Liver (tissue), 3 donors: ENCODE results near the gene SHLD1.
A peak's percentile ranks its signal among the peaks of the same experiment; 100 is the strongest.

ENCODE experiments used
- CTCF ChIP-seq: fragments of 150-350 bp; IDR thresholded peaks from 2 replicates; pipeline ENCODE4 v1.5.1; 2017; ENCODE audit warnings: improper control_type of control experiment, low read depth, low read length; ENCODE audit not compliant: missing input control
- JUND ChIP-seq, 2 donors: IDR thresholded peaks; 2 replicates each; pipeline ENCODE4 v1.6.1; 2016; ENCODE audit warnings: antibody characterized with exemption in 2 of 2
- MAX ChIP-seq: IDR thresholded peaks from 2 replicates; pipeline ENCODE4 v1.6.1; 2016; ENCODE audit warnings: antibody characterized with exemption
- RAD21 ChIP-seq, 2 donors: IDR thresholded peaks; 2 replicates each; pipeline ENCODE4 v1.6.1; 2016; ENCODE audit warnings: antibody characterized with exemption in 2 of 2, mild to moderate bottlenecking in 2 of 2
- TF ChIP-seq, protein P1 (sequence below): IDR thresholded peaks from 2 replicates; pipeline ENCODE4 v1.6.1; 2016; ENCODE audit warnings: antibody characterized with exemption, mild to moderate bottlenecking
- donor health status: healthy.
- donor health status: healthy.

DNA sequence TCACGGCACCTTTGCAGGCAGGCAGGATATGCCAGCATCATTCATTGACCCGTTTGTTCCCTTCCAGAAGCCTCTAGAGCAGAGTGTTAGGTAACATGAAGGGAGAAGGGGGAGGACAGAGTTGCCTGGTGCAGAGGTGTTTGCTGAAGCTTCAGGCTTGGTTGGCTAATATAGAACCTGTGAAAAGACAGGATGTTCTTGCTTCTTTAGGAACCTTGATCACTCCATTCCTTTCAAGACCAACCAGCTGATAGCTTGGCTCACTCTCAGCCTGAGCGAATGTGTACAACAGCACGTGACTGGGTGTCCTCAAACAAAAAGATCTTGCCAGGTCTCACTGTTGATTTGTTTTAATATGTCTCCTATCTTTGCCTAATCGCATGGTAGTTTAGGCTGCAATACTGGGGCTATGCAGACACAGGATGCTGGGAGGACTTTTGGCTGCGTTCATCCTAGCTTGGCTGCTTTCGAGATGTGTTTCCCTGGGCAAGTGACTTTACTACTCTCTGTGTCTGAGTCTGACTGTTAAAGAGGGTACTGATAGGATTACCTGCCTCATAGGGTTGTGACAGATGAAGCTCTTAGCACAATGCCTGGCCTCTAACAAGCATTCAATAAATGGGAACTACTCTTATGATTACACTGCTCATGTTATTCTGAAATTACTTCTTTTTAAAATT, 16.0 kb downstream of the SHLD1 start:
- TF ChIP-seq JUND (IDR thresholded peaks at IDR 0.05) (peak in 1 of 2 donors; percentile 30), CTCF (no peak), MAX (no peak), RAD21 (IDR thresholded peaks at IDR 0.05) (peak in 1 of 2 donors; percentile 20)
- TF ChIP-seq, protein P1, sequence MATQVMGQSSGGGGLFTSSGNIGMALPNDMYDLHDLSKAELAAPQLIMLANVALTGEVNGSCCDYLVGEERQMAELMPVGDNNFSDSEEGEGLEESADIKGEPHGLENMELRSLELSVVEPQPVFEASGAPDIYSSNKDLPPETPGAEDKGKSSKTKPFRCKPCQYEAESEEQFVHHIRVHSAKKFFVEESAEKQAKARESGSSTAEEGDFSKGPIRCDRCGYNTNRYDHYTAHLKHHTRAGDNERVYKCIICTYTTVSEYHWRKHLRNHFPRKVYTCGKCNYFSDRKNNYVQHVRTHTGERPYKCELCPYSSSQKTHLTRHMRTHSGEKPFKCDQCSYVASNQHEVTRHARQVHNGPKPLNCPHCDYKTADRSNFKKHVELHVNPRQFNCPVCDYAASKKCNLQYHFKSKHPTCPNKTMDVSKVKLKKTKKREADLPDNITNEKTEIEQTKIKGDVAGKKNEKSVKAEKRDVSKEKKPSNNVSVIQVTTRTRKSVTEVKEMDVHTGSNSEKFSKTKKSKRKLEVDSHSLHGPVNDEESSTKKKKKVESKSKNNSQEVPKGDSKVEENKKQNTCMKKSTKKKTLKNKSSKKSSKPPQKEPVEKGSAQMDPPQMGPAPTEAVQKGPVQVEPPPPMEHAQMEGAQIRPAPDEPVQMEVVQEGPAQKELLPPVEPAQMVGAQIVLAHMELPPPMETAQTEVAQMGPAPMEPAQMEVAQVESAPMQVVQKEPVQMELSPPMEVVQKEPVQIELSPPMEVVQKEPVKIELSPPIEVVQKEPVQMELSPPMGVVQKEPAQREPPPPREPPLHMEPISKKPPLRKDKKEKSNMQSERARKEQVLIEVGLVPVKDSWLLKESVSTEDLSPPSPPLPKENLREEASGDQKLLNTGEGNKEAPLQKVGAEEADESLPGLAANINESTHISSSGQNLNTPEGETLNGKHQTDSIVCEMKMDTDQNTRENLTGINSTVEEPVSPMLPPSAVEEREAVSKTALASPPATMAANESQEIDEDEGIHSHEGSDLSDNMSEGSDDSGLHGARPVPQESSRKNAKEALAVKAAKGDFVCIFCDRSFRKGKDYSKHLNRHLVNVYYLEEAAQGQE, result peak; percentile 27
